ENCODE data around the gene ATG4A. TPM values are rescaled to one million over a fixed set of nuclear protein-coding genes. Genes with fewer than 3 reads are reported as not detected.

ATG4A gene
- total and polyA plus RNA-seq, 2 of the 8 experiments (the other 6 are each of a cell fraction or from before 2014, with no cell fraction given): 1.2 to 2.0 TPM

- TF ChIP-seq GTF2F1 (IDR thresholded peaks at IDR 0.05; ENCODE audit: borderline replicate concordance, low read depth, low read length): no peak
Measured at GRCh38 chrX:108070891-108071290, 20.7 kb upstream of the ATG4A start (continued).

Measured in H1 (cell line).